GM19043 (cell line): ENCODE measurements around the gene ARL8A.

Experiments used
- ATAC-seq: cut with Tn5 transposase; IDR thresholded peaks from one replicate; pipeline ENCODE4 v1.9.1; 2021; ENCODE audit warnings: low read depth; ENCODE audit not compliant: unreplicated experiment

Gene ARL8A

GRCh38 chr1:202086579-202087350 lies 57.8 kb downstream of the ARL8A start:
- ATAC-seq: no peak

- ATAC-seq: no peak
These were observed 58.7 kb downstream of the ARL8A start for GRCh38 chr1:202085682-202086373.

- ATAC-seq: no peak
These were observed 59.5 kb downstream of the ARL8A start for GRCh38 chr1:202084791-202085681.
